B cell (primary cell): Measurements from ENCODE around the gene SLC25A21. TPM values are rescaled to one million over a fixed set of nuclear protein-coding genes. Genes with fewer than 3 reads are reported as not detected.

Experiments used
- ATAC-seq: fragments of 200-7000 bp; cut with Tn5 transposase; one replicate; pipeline ENCODE4 v1.10.0; 2021; ENCODE audit warnings: low read depth, mild to moderate bottlenecking, moderate number of reproducible peaks, moderate library complexity
- CTCF ChIA-PET: fragments of 350-600 bp; sonication (Branson Sonifier 250); formaldehyde crosslinking; loops from one replicate; lab custom pipeline; 2021; ENCODE audit warnings: antibody characterized with exemption, inconsistent platforms; lab: Charles Lee
- POLR2A ChIA-PET: fragments of 350-600 bp; sonication (Branson Sonifier 250); formaldehyde crosslinking; loops from one replicate; lab custom pipeline; 2021; ENCODE audit warnings: antibody characterized with exemption; lab: Charles Lee
- DNase-seq: peaks from one replicate; pipeline ENCODE4 v3.0.0; 2013
- H2AFZ ChIP-seq: 2 replicates; pipeline ENCODE4 v1.6.1; 2012; ENCODE audit warnings: mild to moderate bottlenecking, low read depth, low read length; ENCODE audit not compliant: insufficient read depth, poor library complexity, severe bottlenecking
- H3K27ac ChIP-seq, 2 donors: 1 replicate in 1 of 2; 2 replicates in 1 of 2; pipeline ENCODE4 v1.5.1; 2012 to 2013; ENCODE audit warnings: low read length in 2 of 2, mild to moderate bottlenecking in 2 of 2, moderate library complexity in 1 of 2
- H3K27me3 ChIP-seq, 4 experiments: fragments of 200-600 bp in 1 of 4; sonication (generic) in 1 of 4; replicated peaks in 1 of 4; 1 replicate in 2 of 4; 2 replicates in 2 of 4; pipeline versions ENCODE4 v1.6.1 to v1.7.0; 2013 to 2016; ENCODE audit warnings: low read length in 3 of 4, mild to moderate bottlenecking in 2 of 4, mixed read lengths in 1 of 4, moderate library complexity in 1 of 4; ENCODE audit not compliant: insufficient read depth in 4 of 4, control insufficient read depth in 3 of 4; ENCODE audit errors: control extremely low read depth in 1 of 4
- H3K36me3 ChIP-seq, 2 experiments: replicated peaks in 1 of 2; 1 replicate in 1 of 2; 2 replicates in 1 of 2; pipeline versions ENCODE4 v1.6.1 to v1.7.1; 2013; ENCODE audit warnings: low read length in 1 of 2; ENCODE audit not compliant: insufficient read depth in 2 of 2, control insufficient read depth in 1 of 2; ENCODE audit errors: control extremely low read depth in 1 of 2, extremely low read depth in 1 of 2
- H3K4me1 ChIP-seq, 2 donors: fragments of 200-600 bp in 1 of 2; sonication (generic) in 1 of 2; 1 replicate in 1 of 2; 2 replicates in 1 of 2; pipeline versions ENCODE4 v1.5.1 to v1.6.1; 2013 to 2017; ENCODE audit warnings: low read length in 2 of 2; ENCODE audit not compliant: control insufficient read depth in 2 of 2, insufficient read depth in 2 of 2
- H3K4me2 ChIP-seq: replicated peaks from 2 replicates; pipeline ENCODE3; 2012; ENCODE audit warnings: mild to moderate bottlenecking, low read depth, low read length; ENCODE audit not compliant: poor library complexity, severe bottlenecking
- H3K4me3 ChIP-seq, 5 experiments: fragments of 200-600 bp in 1 of 5; sonication (generic) in 1 of 5; 1 replicate in 3 of 5; 2 replicates in 2 of 5; pipeline versions ENCODE4 v1.5.1 to v1.7.0; 2011 to 2016; ENCODE audit warnings: low read length in 4 of 5, mild to moderate bottlenecking in 4 of 5, low read depth in 2 of 5, control low read depth in 1 of 5, moderate library complexity in 1 of 5; ENCODE audit not compliant: insufficient read depth in 1 of 5; ENCODE audit errors: control extremely low read depth in 1 of 5, extremely low read depth in 1 of 5
- H3K79me2 ChIP-seq: fragments of 200-600 bp; sonication (generic); one replicate; pipeline ENCODE4 v1.6.0; 2016; ENCODE audit warnings: low read length; ENCODE audit not compliant: control insufficient read depth, insufficient read depth
- H3K9ac ChIP-seq: fragments of 200-600 bp; sonication (generic); 2 replicates; pipeline ENCODE4 v1.6.1; 2017; ENCODE audit warnings: mild to moderate bottlenecking, low read length, moderate library complexity
- H3K9me3 ChIP-seq, 3 donors: one replicate each; pipeline versions ENCODE4 v1.6.1 to v1.7.1; 2013; ENCODE audit warnings: low read length in 2 of 3; ENCODE audit not compliant: control insufficient read depth in 2 of 3, insufficient read depth in 1 of 3; ENCODE audit errors: control extremely low read depth in 1 of 3
- H4K20me1 ChIP-seq: 2 replicates; pipeline ENCODE4 v1.6.0; 2012; ENCODE audit warnings: mild to moderate bottlenecking, low read length; ENCODE audit not compliant: insufficient read depth, control insufficient read depth, poor library complexity, severe bottlenecking
- H3K27ac Mint-ChIP-seq: one replicate; pipeline ENCODE4 v1.8.0; 2021; ENCODE audit warnings: mixed read lengths
- H3K27me3 Mint-ChIP-seq: one replicate; pipeline ENCODE4 v1.8.0; 2021; ENCODE audit warnings: mixed read lengths
- H3K4me1 Mint-ChIP-seq: one replicate; pipeline ENCODE4 v1.8.0; 2021; ENCODE audit warnings: mixed read lengths
- H3K4me3 Mint-ChIP-seq: one replicate; pipeline ENCODE4 v1.8.0; 2021; ENCODE audit warnings: mixed read lengths
- H3K9me3 Mint-ChIP-seq: one replicate; pipeline ENCODE4 v1.8.0; 2022; ENCODE audit warnings: mixed read lengths; ENCODE audit not compliant: insufficient read depth
- CTCF ChIP-seq: fragments of 200-600 bp; IDR thresholded peaks from one replicate; pipeline ENCODE4 v1.8.0; 2022; ENCODE audit warnings: antibody characterized with exemption, mild to moderate bottlenecking
- EZH2 ChIP-seq: IDR thresholded peaks from 2 replicates; pipeline ENCODE4 v1.6.1; 2012; ENCODE audit warnings: borderline replicate concordance, low read depth, mild to moderate bottlenecking, moderate library complexity, low read length; ENCODE audit not compliant: insufficient read depth, poor library complexity, severe bottlenecking
- WGBS: methylation state at CpG from one replicate; pipeline ENCODE4 v1.1.5; 2013; ENCODE audit warnings: missing lambda C conversion rate; ENCODE audit not compliant: insufficient coverage; 5-methylcytosine and 5-hydroxymethylcytosine counted together
- intact Hi-C: fragments of 100-400 bp; cut with micrococcal nuclease; formaldehyde crosslinking; loops from one replicate; pipeline ENCODE4 v1.10.0; 2022
- polyA plus RNA-seq: library from polyadenylated mRNA; depleted of rRNA; stranded (reverse); fragments of >200 nt; gene quantifications from 2 replicates; pipeline ENCODE4 v1.2.3, GENCODE V29; 2012
- total RNA-seq, 2 donors: library from RNA; stranded (reverse); fragments of 120-200 nt in 1 of 2; gene quantifications; 1 replicate in 1 of 2; 2 replicates in 1 of 2; pipeline versions ENCODE4 v1.2.3 to v1.2.4, GENCODE V29; 2013 to 2022

SLC25A21 gene
- total and polyA plus RNA-seq, 2 donors (not counting 1 experiment from before 2014, with no cell fraction given) = not detected

GRCh38 chr14:37140176-37140575 is 32.2 kb downstream of the SLC25A21 start:
- H3K4me1 Mint-ChIP-seq = no peaks in the 10 kb centered on the region
- POLR2A ChIA-PET = no interaction called here
- Histone ChIP-seq H3K27ac (no peak overlapping the region), H3K27me3 (no peaks in the 10 kb centered on the region), H3K9ac (no peak overlapping the region), H3K36me3 (no peaks in the 10 kb centered on the region), H3K4me1 (no peaks in the 10 kb centered on the region), H3K4me3 (no peak overlapping the region), H4K20me1 (no peaks in the 10 kb centered on the region), H2AFZ (no peak overlapping the region), H3K79me2 (no peaks in the 10 kb centered on the region), H3K4me2 (no peak overlapping the region), H3K9me3 (peaks cover 0 to 2% (median 0%) of the 10 kb centered on the region in 3 donors)
- intact Hi-C loops = no loop called here
- H3K27ac Mint-ChIP-seq = no peak overlapping the region
- no peak for DNase-seq
- H3K27me3 Mint-ChIP-seq = no peaks in the 10 kb centered on the region
- ATAC-seq = no peak
- TF ChIP-seq CTCF = no peak
- H3K9me3 Mint-ChIP-seq = no peaks in the 10 kb centered on the region
- no CpG with 5 or more reads among the region's 2 CpGs for WGBS
- CTCF ChIA-PET = interaction anchor here (2.4 kb wide), 1 partner anchor 9 kb away, joined by 11 read pairs; no protein-coding TSS in a partner anchor
- H3K4me3 Mint-ChIP-seq = no peak overlapping the region

- Histone ChIP-seq H3K9ac (no peak overlapping the region), H3K4me3 (no peak overlapping the region), H3K27me3 (no peaks in the 10 kb centered on the region), H3K27ac (no peak overlapping the region), H3K4me1 (no peaks in the 10 kb centered on the region), H4K20me1 (no peaks in the 10 kb centered on the region), H3K4me2 (no peak overlapping the region), H3K36me3 (no peaks in the 10 kb centered on the region), H2AFZ (no peak overlapping the region), H3K9me3 (peaks cover 0 to 1% (median 0%) of the 10 kb centered on the region in 3 donors), H3K79me2 (no peaks in the 10 kb centered on the region)
- H3K4me3 Mint-ChIP-seq = no peak overlapping the region
- H3K27me3 Mint-ChIP-seq = no peaks in the 10 kb centered on the region
- DNase-seq (no peak), ATAC-seq (no peak)
- intact Hi-C loops = no loop called here
- 60% methylated on average over 1 of the region's 3 CpGs for WGBS
- H3K9me3 Mint-ChIP-seq = no peaks in the 10 kb centered on the region
- ChIA-PET POLR2A (no interaction called here), CTCF (interaction anchor here (2.4 kb wide), 1 partner anchor 10 kb away, joined by 11 read pairs; no protein-coding TSS in a partner anchor)
- TF ChIP-seq EZH2 = no peak
- TF ChIP-seq CTCF = no peak
- no peaks in the 10 kb centered on the region for H3K4me1 Mint-ChIP-seq
- no peak overlapping the region for H3K27ac Mint-ChIP-seq
Measured at GRCh38 chr14:37139710-37140109, 32.7 kb downstream of the SLC25A21 start.
